ENCODE data around the gene ARHGAP15.

GRCh38 chr2:143297182-143297581 is 168.0 kb downstream of the ARHGAP15 start:
- no peak for TF ChIP-seq CTCF (conservative IDR thresholded peaks at IDR 0.05)
- TF ChIP-seq EZH2 (IDR thresholded peaks at IDR 0.05; ENCODE audit: low read depth), result no peak
